HG03460 (cell line): ENCODE measurements around the gene MAP4K1.

Experiments used
- ATAC-seq: cut with Tn5 transposase; IDR thresholded peaks from one replicate; pipeline ENCODE4 v1.9.1; 2021; ENCODE audit not compliant: unreplicated experiment

MAP4K1 gene

DNA sequence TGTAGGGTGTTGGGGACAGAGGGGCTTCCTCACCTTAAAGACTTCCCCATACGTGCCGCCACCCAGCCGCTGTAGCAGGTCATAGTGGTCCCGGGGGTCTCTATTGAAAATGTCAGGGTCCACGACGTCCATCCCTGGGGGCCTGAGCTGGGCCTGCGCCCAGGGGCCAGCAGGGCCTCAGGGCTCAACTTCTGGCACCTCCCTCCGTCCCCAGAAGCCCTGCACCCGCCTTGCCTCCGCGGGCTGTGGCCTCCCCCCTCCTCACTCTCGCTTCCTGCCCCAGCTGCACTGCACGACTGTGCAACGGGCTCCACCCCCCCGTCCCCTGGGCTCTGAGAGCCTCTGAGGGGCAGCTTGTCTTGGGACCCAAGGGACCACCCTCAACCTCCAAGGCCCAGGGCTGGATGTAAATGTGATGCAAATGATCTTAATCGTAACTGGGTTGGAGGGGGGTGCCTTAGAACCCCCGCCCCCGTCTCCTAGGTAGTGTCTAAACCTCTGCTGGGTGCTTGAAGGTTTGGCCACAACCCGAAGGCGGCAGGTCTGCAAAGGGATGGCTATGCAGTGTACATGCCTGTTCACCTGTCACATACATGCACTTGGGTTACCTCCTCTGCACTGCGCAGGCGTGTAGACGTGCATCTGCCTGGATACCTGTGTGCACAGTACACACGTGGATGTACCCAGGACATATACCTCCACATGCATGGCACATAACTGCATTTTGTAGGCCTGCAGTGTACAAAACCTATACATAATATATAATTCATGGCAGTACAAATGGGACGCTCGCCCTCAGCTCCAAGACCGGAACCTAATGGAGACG is at the start of gene MAP4K1:
MAP4K1 (minus strand) TSS at position 190 of the 826 bp plus-strand sequence; CDS start at position 132, 58 bp downstream.
- ATAC-seq, result peak; percentile 67

DNA sequence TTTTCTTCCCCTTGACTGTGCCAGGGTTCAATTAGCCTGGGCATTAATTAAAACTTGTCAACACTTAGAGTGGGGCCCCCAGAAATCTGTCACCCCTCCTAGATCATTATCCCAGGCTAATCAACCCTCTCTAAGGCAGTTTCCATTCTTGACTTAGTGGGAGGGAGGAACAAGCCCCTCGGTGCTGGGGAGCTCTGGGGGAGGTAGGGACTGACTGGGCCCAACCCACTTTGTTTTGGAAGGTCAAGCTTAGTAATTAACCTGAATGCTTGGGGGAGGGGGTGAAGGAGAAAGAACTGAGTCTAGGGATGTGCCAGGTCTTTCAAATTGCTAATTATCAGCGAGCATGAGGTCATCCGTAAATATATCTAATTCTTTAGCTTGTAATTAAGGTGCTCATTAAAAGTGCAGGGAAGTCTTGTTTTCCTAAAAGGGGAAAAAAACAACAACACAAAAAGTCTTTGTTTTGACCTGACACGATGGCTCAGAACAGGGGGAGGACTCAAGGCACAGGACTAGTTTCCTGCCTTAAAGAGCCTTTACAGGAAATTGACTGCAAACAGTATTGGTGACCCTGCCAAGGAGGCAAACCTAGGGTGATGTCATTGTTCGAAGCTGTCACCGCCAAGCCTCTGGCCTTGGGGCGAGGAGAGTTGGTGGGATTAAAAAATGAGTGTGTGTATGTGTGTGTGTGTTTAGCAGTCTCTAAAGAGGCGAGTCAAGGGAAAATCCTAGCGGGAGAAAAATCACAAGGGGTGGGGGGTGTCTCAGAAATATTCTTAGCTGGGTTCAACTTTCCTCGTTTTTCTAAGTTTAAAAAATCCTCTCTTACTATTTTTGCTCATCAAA is 49.1 kb upstream of the MAP4K1 start:
- no peak for ATAC-seq

DNA sequence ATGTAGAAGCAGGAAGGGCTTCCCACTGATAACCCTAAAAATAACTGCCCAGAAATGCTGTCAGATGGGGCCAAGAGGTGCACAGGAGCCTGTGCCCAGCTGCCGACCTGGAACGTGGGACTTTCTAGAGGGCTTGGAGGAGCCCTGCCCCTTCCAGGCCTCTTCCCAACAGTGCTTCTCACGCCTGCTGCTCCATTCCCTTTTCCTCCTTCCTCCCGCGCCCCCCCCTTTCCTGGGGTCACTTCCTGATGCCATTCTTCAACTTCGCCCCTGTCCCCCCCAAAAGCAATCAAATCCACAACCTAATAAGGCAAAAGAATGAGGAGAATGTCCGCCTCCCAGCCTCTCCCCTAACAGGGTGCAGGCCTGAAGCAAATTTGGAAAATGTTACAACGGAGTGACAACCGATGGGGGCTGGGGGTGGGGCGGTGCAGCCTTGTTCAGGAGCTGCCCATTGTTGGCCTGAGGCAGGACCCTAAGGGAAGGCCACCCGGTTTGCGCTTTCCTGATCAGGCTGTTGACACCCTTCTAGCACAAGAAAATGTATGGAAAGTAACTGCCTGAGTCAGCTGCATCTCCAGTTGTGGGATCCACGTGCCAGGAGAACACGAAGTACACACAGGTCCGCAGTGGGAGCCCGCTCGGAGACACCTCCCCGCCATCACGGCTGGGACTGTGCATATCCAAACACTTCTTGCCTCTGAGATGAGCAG is 48.4 kb upstream of the MAP4K1 start:
- ATAC-seq, result no peak

DNA sequence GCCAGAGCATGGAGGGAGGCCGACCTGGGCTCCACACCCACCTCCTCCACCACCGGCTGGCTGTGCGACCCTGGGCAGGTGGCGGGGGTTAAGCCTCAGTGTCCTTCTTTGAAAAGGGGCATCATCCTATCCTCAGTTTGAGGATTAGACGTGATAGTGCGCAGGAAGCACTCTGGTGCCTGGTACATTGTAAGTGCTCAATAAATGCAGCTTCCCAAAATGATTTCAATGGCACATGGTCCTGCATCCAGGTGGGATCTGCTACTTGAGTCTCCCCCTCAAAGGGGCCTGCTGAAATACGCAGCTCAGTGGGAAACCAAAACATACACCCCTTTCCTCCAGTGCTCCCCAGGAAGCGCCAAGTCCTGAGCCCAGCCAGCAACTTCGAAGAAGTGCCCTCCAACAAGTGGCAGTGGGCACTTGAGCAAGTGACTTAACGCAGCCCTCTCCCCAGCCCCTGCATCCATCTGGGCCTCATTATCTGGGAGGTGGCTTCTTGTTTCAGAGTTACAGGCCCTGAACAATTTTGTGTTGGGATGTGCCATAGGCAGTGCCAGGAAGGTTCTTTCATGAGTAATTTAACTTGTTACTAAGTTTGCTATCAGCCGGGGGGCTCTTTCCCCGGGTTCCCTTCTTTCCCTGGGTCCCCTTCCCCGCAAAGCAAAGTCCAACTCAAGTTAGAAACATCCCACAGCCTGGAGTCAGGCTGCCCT is 47.6 kb upstream of the MAP4K1 start:
- no peak for ATAC-seq

DNA sequence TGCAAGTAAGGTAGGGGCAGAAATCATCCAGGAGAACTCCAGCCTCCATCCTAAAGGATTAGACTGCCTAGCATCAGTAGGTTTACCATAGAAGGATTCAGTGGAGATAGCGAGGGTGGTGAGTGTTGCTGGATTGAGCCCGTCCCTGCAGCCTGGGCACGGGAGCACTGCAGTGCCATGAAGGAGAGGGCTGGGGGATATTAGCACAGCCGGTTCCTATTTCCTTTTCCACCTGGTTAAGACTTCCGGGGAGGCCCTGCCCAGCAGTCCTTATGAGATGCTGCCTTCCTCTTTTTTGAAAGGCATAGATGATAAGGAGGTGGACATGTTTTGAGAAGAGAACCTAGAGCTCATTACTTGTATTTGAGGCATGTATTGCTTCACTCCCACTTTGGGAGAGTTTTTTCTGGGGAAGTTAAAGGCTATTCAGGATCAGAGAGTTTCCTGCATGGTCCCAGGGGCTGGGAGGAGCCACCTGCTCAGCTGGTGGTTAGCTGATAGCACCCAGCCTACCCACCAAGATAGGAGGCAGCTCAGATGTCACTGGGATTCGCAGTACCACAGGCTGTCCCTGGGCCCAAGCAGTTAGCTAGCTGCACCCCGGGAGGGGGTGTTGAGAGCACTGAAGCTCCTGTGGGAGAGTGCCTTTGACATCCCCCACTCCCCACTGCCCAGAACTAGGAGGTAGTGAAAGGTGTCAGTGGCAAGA is 46.9 kb upstream of the MAP4K1 start:
- ATAC-seq, result no peak

DNA sequence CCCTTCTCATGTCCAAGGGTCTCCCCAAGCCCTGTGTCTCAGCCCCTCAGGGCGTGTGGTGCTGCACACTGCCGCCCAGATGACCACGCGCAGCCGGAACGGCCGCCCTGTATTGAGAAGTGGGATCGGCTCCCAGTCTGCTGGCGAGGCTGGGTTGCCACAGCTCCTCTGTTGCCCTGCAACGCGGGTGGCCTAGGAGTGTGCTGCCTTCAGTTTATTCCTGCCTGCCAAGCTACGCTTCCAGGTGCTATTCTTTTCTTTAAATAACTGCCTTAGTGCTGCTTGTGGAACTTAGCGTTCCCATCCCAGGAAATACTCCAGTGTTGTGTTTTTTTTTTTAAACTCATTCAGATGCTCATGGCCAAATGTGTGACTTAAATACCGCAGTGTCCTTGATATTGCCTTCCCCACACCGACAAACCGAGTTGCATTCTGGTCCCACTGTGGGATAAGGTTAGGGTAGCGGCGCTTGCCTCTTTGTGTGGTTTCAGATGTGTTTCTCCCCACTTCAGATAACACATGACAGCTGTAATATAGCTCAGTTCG is 46.3 kb upstream of the MAP4K1 start:
- ATAC-seq, result no peak

DNA sequence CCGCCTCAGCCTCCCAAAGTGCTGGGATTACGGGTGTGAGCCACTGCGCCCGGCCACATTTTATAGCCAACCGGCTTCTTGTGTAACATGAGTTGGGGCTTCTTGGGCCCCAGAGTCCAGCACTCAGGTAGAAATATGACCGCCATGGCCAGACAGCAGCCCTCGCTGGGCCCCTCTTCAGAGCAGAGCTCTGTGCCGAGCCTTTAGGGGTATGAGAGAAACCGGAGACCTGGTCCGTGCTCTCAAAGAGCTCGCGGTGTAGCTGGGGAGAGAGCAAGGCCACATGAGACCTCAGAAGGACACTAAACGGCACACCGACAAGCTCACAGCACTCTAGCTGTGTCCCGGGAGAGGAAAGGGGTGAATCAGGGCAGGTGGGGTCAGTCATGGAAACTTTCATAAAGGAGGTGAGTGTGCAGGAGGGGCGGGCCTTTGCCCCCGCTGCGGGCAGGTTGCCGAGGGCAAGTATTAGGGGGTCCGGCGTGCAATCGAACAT is 45.5 kb upstream of the MAP4K1 start:
- no peak for ATAC-seq

DNA sequence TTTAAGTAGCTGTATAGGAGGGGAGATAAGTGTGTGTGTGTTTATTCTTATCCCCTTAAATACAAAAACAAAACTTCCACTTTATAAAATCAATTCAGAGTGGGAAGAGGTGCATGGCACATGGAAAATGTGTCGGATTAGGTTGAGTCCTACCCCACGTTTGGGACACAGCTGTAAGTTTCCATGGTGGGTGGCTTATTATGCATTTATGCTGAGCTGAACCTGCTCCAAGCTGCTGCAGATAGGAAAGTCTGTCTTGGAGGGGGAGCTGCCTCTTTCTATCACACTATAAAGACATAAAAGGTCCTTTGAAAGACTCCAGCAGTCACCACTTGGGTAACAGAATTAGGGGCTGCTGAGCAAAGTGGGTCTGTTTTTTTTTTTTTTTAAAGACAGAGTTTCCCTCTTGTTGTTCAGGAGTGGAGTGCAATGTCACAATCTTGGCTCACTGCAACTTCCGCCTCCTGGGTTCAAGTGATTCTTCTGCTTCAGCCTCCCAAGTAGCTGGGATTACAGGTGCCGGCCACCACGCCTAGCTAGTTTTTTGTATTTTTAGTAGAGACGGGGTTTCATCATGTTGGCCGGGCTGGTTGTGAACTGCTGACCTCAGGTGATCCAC is 44.9 kb upstream of the MAP4K1 start:
- no peak for ATAC-seq

DNA sequence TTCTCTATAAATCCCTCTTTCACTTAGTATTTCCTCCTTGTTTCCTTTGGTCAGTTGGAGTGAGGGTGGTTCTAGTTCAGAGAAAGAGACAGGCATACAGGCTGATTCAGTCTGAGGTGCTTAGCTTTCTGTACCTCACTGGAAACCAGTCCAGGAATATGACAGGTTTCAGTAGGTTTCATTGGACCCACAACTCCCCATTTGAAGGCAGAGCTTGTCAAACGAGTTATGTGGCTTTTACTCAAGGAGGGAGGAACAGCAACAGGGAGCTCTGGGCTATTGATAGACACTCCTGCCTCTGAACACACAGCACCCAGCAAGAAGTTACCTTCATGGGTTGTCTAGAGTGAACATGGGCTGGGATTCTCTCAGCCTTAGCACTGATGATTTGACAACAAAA is 44.2 kb upstream of the MAP4K1 start:
- no peak for ATAC-seq

GRCh38 chr19:38661136-38661535 is 43.4 kb upstream of the MAP4K1 start:
- ATAC-seq, result no peak

DNA sequence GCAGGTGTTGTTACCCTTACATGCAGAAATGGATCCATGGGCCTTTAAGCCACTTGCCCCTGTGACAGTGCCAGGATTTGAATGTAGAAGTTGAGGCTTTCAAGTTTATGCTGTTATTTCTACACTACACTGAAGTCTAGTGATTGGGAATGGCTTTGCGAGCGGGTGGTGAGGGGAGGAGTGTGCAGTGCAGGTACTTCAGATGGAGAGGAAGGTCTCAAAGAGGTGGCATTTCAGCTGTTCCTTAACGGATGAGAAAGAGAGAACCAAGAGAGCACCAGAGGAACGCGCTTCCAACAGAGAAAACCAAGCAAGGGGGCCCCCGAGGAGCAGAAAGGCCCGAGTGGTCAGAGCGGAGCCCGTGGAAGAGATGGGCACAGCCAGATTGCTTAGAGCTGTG is 43.0 kb upstream of the MAP4K1 start:
- ATAC-seq, result no peak

DNA sequence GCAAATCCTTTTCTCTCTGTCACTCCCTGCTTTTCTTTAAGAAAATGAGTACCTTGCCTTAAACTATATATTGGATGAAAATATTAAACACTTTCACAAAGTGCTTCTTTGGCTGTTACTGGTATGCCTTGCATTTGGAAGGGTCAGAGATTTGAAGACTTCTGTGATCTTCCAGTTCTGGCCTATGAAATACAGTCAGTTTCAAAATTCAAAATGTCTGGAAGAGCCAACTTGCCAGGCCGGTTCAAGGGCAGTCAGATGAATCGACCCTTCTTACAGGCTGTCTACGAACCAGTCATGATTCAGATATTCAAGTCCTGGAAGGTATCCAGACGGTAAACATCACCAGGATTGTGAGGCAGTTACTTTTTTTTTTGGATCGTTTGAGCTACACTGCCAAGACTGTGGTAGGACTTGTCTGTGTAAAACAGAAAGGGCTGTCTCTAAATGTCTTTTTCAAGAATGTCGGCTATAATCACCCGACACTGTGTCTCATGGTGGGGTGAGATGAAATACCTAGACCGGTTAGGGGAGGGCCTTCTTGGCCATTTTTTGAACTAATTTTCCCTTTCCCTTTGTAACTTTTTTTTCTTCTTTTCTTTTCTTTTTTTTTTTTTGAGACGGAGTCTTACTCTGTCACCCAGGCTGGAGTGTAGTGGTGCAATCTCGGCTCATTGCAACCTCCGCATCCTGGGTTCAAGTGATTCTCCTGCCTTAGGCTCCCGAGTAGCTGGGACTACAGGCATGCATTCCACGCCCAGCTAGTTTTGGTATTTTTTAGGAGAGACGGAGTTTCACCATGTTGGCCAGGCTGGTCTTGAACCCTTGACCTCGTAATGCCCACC is 40.9 kb upstream of the MAP4K1 start:
- ATAC-seq, result no peak

DNA sequence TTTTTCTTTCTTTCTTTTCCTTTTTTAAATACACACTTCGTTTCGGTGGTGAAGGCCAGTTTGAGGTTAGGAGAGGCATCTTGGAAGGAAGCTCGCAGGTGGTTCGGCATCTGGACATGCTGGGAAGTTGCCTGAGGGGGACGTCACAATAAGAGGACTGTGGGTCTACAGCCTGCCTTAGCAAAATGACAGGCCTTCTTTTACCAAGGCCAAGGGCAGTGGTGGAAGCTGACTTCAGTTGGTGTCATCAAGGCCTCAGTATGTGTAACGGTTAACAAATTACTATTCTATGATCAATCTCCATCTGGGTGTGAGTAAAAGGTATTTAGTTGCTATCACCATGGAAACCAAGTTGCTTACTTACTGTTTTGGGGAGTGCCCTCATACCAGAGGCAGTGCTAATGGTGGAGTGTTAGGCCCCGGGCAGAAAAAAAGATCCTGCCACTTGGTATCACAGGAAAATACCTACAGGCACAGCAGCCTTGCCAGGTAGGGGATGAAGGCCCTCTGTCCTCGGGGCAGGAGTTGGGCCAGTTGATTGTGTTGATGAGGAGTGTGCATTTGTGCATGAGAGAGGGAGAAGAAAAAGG is 40.0 kb upstream of the MAP4K1 start:
- ATAC-seq, result no peak

GRCh38 chr19:38656171-38656981 is 38.6 kb upstream of the MAP4K1 start:
- no peak for ATAC-seq

- ATAC-seq, result no peak
Measured at GRCh38 chr19:38655148-38655824, 37.5 kb upstream of the MAP4K1 start.

- ATAC-seq, result no peak
Measured at GRCh38 chr19:38654628-38655055, 36.9 kb upstream of the MAP4K1 start.
